Measurements from ENCODE around the gene SLIT3.

The SLIT3 gene

DNA sequence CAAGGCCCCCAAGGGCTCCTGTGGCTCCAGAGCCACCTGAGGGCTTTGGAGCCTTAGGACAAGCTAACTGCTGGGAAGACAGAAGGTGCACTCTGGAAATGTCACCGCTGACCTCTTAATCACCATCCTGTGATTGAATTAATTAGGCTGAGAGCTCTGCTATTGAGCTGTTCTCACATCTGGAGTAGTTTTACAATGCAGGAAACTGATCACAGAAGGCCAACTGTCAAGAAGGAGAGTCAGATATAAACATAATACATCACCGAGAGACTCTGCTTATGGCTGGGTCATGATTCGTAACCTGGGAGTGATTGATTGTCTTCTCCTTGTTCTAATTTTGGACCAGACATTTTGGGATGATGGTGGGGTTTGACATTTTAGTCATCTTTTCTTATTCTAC, 226.1 kb downstream of the SLIT3 start:
- DNase-seq (ENCODE audit: low read depth) = no peak
- TF ChIP-seq, protein P1, sequence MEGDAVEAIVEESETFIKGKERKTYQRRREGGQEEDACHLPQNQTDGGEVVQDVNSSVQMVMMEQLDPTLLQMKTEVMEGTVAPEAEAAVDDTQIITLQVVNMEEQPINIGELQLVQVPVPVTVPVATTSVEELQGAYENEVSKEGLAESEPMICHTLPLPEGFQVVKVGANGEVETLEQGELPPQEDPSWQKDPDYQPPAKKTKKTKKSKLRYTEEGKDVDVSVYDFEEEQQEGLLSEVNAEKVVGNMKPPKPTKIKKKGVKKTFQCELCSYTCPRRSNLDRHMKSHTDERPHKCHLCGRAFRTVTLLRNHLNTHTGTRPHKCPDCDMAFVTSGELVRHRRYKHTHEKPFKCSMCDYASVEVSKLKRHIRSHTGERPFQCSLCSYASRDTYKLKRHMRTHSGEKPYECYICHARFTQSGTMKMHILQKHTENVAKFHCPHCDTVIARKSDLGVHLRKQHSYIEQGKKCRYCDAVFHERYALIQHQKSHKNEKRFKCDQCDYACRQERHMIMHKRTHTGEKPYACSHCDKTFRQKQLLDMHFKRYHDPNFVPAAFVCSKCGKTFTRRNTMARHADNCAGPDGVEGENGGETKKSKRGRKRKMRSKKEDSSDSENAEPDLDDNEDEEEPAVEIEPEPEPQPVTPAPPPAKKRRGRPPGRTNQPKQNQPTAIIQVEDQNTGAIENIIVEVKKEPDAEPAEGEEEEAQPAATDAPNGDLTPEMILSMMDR (IDR thresholded peaks at IDR 0.05; ENCODE audit: insufficient read depth, low read depth, low read length, missing control alignments) = no peak
- no peak overlapping the region for H3K4me3 ChIP-seq (ENCODE audit: low read depth, low read length)

- TF ChIP-seq, protein P1 (IDR thresholded peaks at IDR 0.05; ENCODE audit: insufficient read depth, low read depth, low read length, missing control alignments) = no peak
- no peak overlapping the region for H3K4me3 ChIP-seq (ENCODE audit: low read depth, low read length)
- no peak for DNase-seq (ENCODE audit: low read depth)
Measured at GRCh38 chr5:169072233-169072632, 228.7 kb downstream of the SLIT3 start.

DNA sequence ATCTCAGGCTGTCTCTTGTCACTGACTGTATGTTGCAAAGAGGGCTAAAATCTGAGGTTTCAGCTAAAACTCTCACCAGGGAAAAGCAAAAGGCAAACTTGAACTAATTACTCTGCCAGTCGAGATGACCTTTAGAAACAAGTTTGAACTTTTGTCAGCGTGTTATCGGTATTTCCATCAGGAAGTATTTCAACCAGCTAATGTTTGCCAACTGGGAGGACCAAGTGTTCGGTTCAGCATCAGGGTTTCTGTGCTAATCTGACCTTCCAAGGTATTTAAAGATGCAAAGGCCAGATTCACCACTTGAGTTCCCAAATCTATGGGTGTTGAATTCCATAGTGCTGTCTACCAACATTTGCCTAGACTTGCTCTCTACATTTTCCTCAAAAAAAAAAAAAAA, 230.5 kb downstream of the SLIT3 start:
- no peak overlapping the region for H3K4me3 ChIP-seq (ENCODE audit: low read depth, low read length)
- TF ChIP-seq, protein P1 (IDR thresholded peaks at IDR 0.05; ENCODE audit: insufficient read depth, low read depth, low read length, missing control alignments) = no peak
- DNase-seq (ENCODE audit: low read depth) = no peak

DNA sequence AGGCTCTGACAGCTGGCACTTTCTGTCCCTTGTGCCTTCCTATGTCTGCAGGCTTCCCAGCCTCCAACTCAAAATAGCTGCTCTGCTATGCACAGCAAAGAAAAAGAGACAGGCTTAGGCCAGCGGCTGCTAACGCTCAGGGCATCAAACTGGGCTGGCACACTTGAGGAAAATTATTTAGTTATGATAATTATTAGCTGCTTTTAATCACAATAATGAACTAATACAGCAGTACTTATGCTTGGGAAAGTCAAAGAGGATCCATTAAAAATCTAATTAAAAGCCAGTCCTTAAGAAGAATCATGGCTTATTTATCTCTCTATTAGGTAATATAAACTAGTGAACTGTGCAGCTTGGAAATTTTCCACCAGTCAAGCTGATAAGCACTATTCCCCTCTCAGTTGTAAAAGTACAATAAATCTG, 233.2 kb downstream of the SLIT3 start:
- no peak for DNase-seq (ENCODE audit: low read depth)
- TF ChIP-seq, protein P1 (IDR thresholded peaks at IDR 0.05; ENCODE audit: insufficient read depth, low read depth, low read length, missing control alignments) = no peak
- H3K4me3 ChIP-seq (ENCODE audit: low read depth, low read length) = no peak overlapping the region

DNA sequence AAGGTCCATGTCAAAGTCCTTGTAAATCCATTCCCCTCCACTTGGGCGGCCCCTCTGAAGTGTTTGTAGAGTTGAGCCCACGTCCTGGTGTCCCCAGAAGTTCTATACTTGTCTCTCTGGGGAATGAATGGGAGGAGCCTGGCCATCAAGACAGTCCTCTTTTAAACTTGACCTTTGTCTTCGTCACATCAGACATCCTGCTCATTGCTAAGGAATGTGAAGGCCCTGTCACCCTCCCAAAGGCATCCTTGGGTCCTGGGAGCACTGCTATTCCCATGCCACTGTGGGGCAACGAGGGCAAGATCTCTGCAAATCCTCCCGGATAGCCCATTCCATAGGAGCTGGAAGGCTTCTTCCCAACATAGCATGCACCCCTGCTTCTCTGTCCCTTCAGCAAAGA, 235.5 kb downstream of the SLIT3 start:
- TF ChIP-seq, protein P1 (IDR thresholded peaks at IDR 0.05; ENCODE audit: insufficient read depth, low read depth, low read length, missing control alignments) = no peak
- DNase-seq (ENCODE audit: low read depth) = no peak
- H3K4me3 ChIP-seq (ENCODE audit: low read depth, low read length) = no peak overlapping the region

- no peak for DNase-seq (ENCODE audit: low read depth)
- no peak overlapping the region for H3K4me3 ChIP-seq (ENCODE audit: low read depth, low read length)
- TF ChIP-seq, protein P1 (IDR thresholded peaks at IDR 0.05; ENCODE audit: insufficient read depth, low read depth, low read length, missing control alignments) = no peak
Measured at GRCh38 chr5:169064093-169064492, 236.8 kb downstream of the SLIT3 start.

GRCh38 chr5:169063316-169063953, 237.5 kb downstream of the SLIT3 start:
- H3K4me3 ChIP-seq (ENCODE audit: low read depth, low read length) = no peak overlapping the region
- DNase-seq (ENCODE audit: low read depth) = no peak
- TF ChIP-seq, protein P1 (IDR thresholded peaks at IDR 0.05; ENCODE audit: insufficient read depth, low read depth, low read length, missing control alignments) = no peak

Measured in GM12865 (cell line).